Lung (tissue), 12 donors: Measurements from ENCODE around the gene ACSS3. TPM values are rescaled to one million over a fixed set of nuclear protein-coding genes. Genes with fewer than 3 reads are reported as not detected.

Source experiments
- ATAC-seq: fragments of 200-7000 bp; cut with Tn5 transposase; one replicate; pipeline ENCODE4 v1.9.1; 2020; ENCODE audit warnings: moderate number of reproducible peaks; ENCODE audit not compliant: insufficient read depth, low FRiP score
- DNase-seq, 3 donors: peaks; one replicate each; pipeline ENCODE4 v3.0.0-alpha.2; 2013 to 2017
- H3K27ac ChIP-seq, 2 donors: one replicate each; pipeline ENCODE4 v1.5.1; 2013; ENCODE audit warnings: mild to moderate bottlenecking in 2 of 2, moderate library complexity in 2 of 2, control low read depth in 1 of 2, inconsistent platforms in 1 of 2, low read depth in 1 of 2, low read length in 1 of 2
- H3K27me3 ChIP-seq, 3 donors: one replicate each; pipeline ENCODE4 v1.5.1; 2013; ENCODE audit warnings: low read length in 2 of 3; ENCODE audit not compliant: control insufficient read depth in 3 of 3, insufficient read depth in 3 of 3
- H3K36me3 ChIP-seq, 4 donors: one replicate each; pipeline ENCODE4 v1.5.1; 2013; ENCODE audit warnings: low read length in 4 of 4, mild to moderate bottlenecking in 1 of 4, moderate library complexity in 1 of 4; ENCODE audit not compliant: control insufficient read depth in 4 of 4, insufficient read depth in 4 of 4
- H3K4me1 ChIP-seq, 5 donors: one replicate each; pipeline ENCODE4 v1.5.1; 2013; ENCODE audit warnings: low read length in 5 of 5, mild to moderate bottlenecking in 2 of 5, moderate library complexity in 1 of 5; ENCODE audit not compliant: control insufficient read depth in 5 of 5, insufficient read depth in 5 of 5
- H3K4me3 ChIP-seq: one replicate; pipeline ENCODE4 v1.5.1; 2013; ENCODE audit warnings: mild to moderate bottlenecking, control low read depth, moderate library complexity
- H3K9ac ChIP-seq, 2 donors: one replicate each; pipeline ENCODE4 v1.5.1; 2013; ENCODE audit warnings: low read length in 2 of 2, control low read depth in 1 of 2; ENCODE audit not compliant: insufficient read depth in 1 of 2
- H3K9me3 ChIP-seq, 4 donors: one replicate each; pipeline ENCODE4 v1.5.1; 2013; ENCODE audit warnings: low read length in 3 of 4, mild to moderate bottlenecking in 1 of 4, moderate library complexity in 1 of 4; ENCODE audit not compliant: control insufficient read depth in 4 of 4, insufficient read depth in 3 of 4
- CTCF ChIP-seq: IDR thresholded peaks from 2 replicates; pipeline ENCODE4 v1.5.1; 2012; ENCODE audit warnings: mild to moderate bottlenecking; ENCODE audit errors: control extremely low read depth, extremely low read depth
- WGBS, 2 donors: extraction: QIAGEN DNeasy Blood & Tissue Kit; methylation state at CpG; one replicate each; pipeline ENCODE4 v1.1.7; 2013; 5-methylcytosine and 5-hydroxymethylcytosine counted together
- polyA plus RNA-seq, 2 donors: library from polyadenylated mRNA; stranded (reverse); fragments of 200-250 nt; gene quantifications; one replicate each; pipeline ENCODE4 v1.2.1, GENCODE V29; 2013
- total RNA-seq, 2 donors: library from RNA; depleted of rRNA in 1 of 2; stranded (reverse); fragments of >200 nt in 1 of 2; gene quantifications; one replicate each; pipeline ENCODE4 v1.2.1, GENCODE V29; 2014 to 2021
- donor health status: control.
- donor health status: control.
- donor health status: Bipolar disorder and iron deficiency.
- donor health status: healthy.
- donor health status: DM: yes; HTN: yes; CAD: no.

The ACSS3 gene
- total and polyA plus RNA-seq, 4 donors: 5.3 to 85.5 (median 15.8) TPM

GRCh38 chr12:81141217-81141616 is 63.3 kb downstream of the ACSS3 start:
- ATAC-seq (no peak), DNase-seq (no peak)
- Histone ChIP-seq H3K4me3 (no peak overlapping the region), H3K9ac (no peak overlapping the region), H3K4me1 (peaks cover 0 to 8% (median 0%) of the 10 kb centered on the region in 5 donors), H3K27ac (no peak overlapping the region), H3K9me3 (no peaks in the 10 kb centered on the region), H3K36me3 (no peaks in the 10 kb centered on the region), H3K27me3 (no peaks in the 10 kb centered on the region)
- WGBS, 2 donors: 80 to 93% methylated on average over 1 of the region's 1 CpG
- no peak for TF ChIP-seq CTCF

GRCh38 chr12:81143057-81143456 is 65.2 kb downstream of the ACSS3 start:
- ATAC-seq (peak; percentile 82), DNase-seq (peak; percentile 12 to 57 (median 20))
- no peak overlapping the region for H3K9ac ChIP-seq
- peaks cover 0 to 3% (median 0%) of the 10 kb centered on the region in 5 donors for H3K4me1 ChIP-seq
- WGBS, 2 donors: 51 to 79% methylated on average over 5 of the region's 5 CpGs
- H3K4me3 ChIP-seq: no peak overlapping the region
- no peaks in the 10 kb centered on the region for H3K27me3 ChIP-seq
- no peaks in the 10 kb centered on the region for H3K9me3 ChIP-seq
- H3K27ac ChIP-seq: no peak overlapping the region
- H3K36me3 ChIP-seq: no peaks in the 10 kb centered on the region
- TF ChIP-seq CTCF: no peak

- peaks cover 0 to 3% (median 0%) of the 10 kb centered on the region in 5 donors for H3K4me1 ChIP-seq
- TF ChIP-seq CTCF: no peak
- no peak overlapping the region for H3K9ac ChIP-seq
- H3K27ac ChIP-seq: no peak overlapping the region
- no peaks in the 10 kb centered on the region for H3K36me3 ChIP-seq
- H3K9me3 ChIP-seq: no peaks in the 10 kb centered on the region
- DNase-seq (peak in 1 of 3 donors; percentile 7), ATAC-seq (no peak)
- H3K27me3 ChIP-seq: no peaks in the 10 kb centered on the region
- WGBS, 2 donors: 68 to 81% methylated on average over 3 of the region's 3 CpGs
- no peak overlapping the region for H3K4me3 ChIP-seq
Measured at GRCh38 chr12:81146228-81147225, 68.6 kb downstream of the ACSS3 start.
